NCI-H1694 (cell line): ENCODE data around the gene RASSF10.

ENCODE experiments used
- DNase-seq: peaks from one replicate; lab custom pipeline; 2025; lab: John Stamatoyannopoulos, UW

The RASSF10 gene

GRCh38 chr11:13055200-13055599 lies 46.1 kb downstream of the RASSF10 start:
- DNase-seq, result no peak

GRCh38 chr11:13061294-13061990 lies 52.3 kb downstream of the RASSF10 start:
- no peak for DNase-seq
